Measurements from ENCODE around the gene NACA2.

The NACA2 gene

GRCh38 chr17:61543786-61544415 lies 47.1 kb downstream of the NACA2 start:
- DNase-seq = no peak

DNA sequence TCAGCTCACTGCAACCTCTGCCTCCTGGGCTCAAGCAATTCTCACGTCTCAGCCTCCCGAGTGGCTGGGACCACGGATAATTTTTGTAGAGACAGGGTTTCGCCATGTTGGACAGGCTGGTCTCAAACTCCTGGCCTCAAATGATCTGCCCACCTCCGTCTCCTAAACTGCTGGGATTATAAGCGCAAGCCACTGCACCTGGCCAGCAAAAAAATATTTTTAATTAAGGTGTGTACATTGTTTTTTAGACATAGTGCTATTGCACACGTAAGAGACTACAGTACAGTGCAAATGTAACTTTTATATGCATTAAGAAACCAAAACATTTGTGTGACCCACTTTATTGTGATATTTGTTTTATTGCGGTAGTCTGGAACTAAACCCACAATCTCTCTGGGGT lies 49.0 kb downstream of the NACA2 start:
- DNase-seq = no peak

GRCh38 chr17:61540874-61541273 lies 50.1 kb downstream of the NACA2 start:
- DNase-seq = no peak

Data from stimulated activated CD4-positive, alpha-beta T cell treated with anti-CD3 and anti-CD28 coated beads, Interleukin-12 subunit alpha, Interleukin-12 subunit beta, amount 100 ng/mL, for 4 hours (primary cell).